HFFc6 (cell line): ENCODE data around the gene RTL9. TPM values are rescaled to one million over a fixed set of nuclear protein-coding genes. Genes with fewer than 3 reads are reported as not detected.

ENCODE experiments used
- DNase-seq: peaks from one replicate; pipeline ENCODE4 v3.0.0-alpha.2; 2018
- H3K27ac Mint-ChIP-seq: 2 replicates; pipeline ENCODE4 v1.8.0; 2020; ENCODE audit warnings: mild to moderate bottlenecking, mixed read lengths
- H3K27me3 Mint-ChIP-seq: 2 replicates; pipeline ENCODE4 v1.8.0; 2021; ENCODE audit warnings: mild to moderate bottlenecking, moderate library complexity, mixed read lengths; ENCODE audit not compliant: insufficient read depth
- H3K36me3 Mint-ChIP-seq: 2 replicates; pipeline ENCODE4 v1.8.0; 2021; ENCODE audit warnings: low read depth, mixed read lengths
- H3K4me1 Mint-ChIP-seq: 2 replicates; pipeline ENCODE4 v1.8.0; 2020; ENCODE audit warnings: low read depth, mixed read lengths
- H3K4me3 Mint-ChIP-seq: 2 replicates; pipeline ENCODE4 v1.8.0; 2020; ENCODE audit warnings: mild to moderate bottlenecking, moderate library complexity, mixed read lengths
- H3K9me3 Mint-ChIP-seq: 2 replicates; pipeline ENCODE4 v1.8.0; 2020; ENCODE audit warnings: mild to moderate bottlenecking, mixed read lengths
- CTCF ChIP-seq: fragments of 200-600 bp; sonication (generic); IDR thresholded peaks from 2 replicates; pipeline ENCODE4 v1.5.0; 2021; ENCODE audit warnings: antibody characterized with exemption, mild to moderate bottlenecking
- total RNA-seq, 6 experiments: library from RNA; stranded (reverse); fragmentation: NEBNext Ultra II Directional; extraction: Animal tissue kit (Norgen Biotek cat#: 25700); gene quantifications; 2 replicates in 1 of 6; 3 replicates in 5 of 6; pipeline ENCODE4 v1.2.3, GENCODE V29; 2021

The RTL9 gene
- total RNA-seq, 6 experiments from 2014 or later: 0.24 to 0.48 (median 0.32) TPM

GRCh38 chrX:110399966-110400365, 41.3 kb downstream of the RTL9 start:
- TF ChIP-seq CTCF: no peak
- Mint-ChIP-seq H3K27me3 (no peaks in the 10 kb centered on the region; the same call in 1 of the 2 replicates), H3K27ac (no peak overlapping the region), H3K4me3 (no peak overlapping the region), H3K4me1 (peaks cover 66% of the 10 kb centered on the region), H3K36me3 (no peaks in the 10 kb centered on the region), H3K9me3 (no peaks in the 10 kb centered on the region)
- no peak for DNase-seq

- H3K36me3 Mint-ChIP-seq: no peaks in the 10 kb centered on the region
- DNase-seq: no peak
- no peaks in the 10 kb centered on the region; the same call in 1 of the 2 replicates for H3K27me3 Mint-ChIP-seq
Observed at GRCh38 chrX:110401135-110401534, 42.5 kb downstream of the RTL9 start.

GRCh38 chrX:110402091-110402849, 43.6 kb downstream of the RTL9 start:
- Mint-ChIP-seq H3K4me1 (peaks cover 43% of the 10 kb centered on the region), H3K4me3 (peak overlapping the region; percentile 72), H3K27ac (peak overlapping the region; percentile 97), H3K27me3 (no peaks in the 10 kb centered on the region; the same call in 1 of the 2 replicates), H3K9me3 (no peaks in the 10 kb centered on the region), H3K36me3 (no peaks in the 10 kb centered on the region)
- TF ChIP-seq CTCF: no peak
- peak; percentile 83 for DNase-seq

More at GRCh38 chrX:110401135-110401534, 42.5 kb downstream of the RTL9 start:
- Mint-ChIP-seq H3K9me3 (no peaks in the 10 kb centered on the region), H3K4me3 (no peak overlapping the region), H3K4me1 (peaks cover 55% of the 10 kb centered on the region), H3K27ac (no peak overlapping the region)
- no peak for TF ChIP-seq CTCF

GRCh38 chrX:110402850-110403221, 44.2 kb downstream of the RTL9 start:
- H3K27ac Mint-ChIP-seq: peak overlapping the region; percentile 97
- TF ChIP-seq CTCF: no peak

GRCh38 chrX:110403441-110404238, 45.0 kb downstream of the RTL9 start:
- no peaks in the 10 kb centered on the region for H3K36me3 Mint-ChIP-seq
- H3K27ac Mint-ChIP-seq: peak overlapping the region; percentile 97
- peaks cover 49% of the 10 kb centered on the region for H3K4me1 Mint-ChIP-seq
- DNase-seq: peak; percentile 64
- H3K4me3 Mint-ChIP-seq: peak overlapping the region; percentile 55
- H3K27me3 Mint-ChIP-seq: peaks cover 2% of the 10 kb centered on the region
- no peak for TF ChIP-seq CTCF
- H3K9me3 Mint-ChIP-seq: no peaks in the 10 kb centered on the region

More at GRCh38 chrX:110402850-110403221, 44.2 kb downstream of the RTL9 start:
- Mint-ChIP-seq H3K36me3 (no peaks in the 10 kb centered on the region), H3K27me3 (no peaks in the 10 kb centered on the region; the same call in 1 of the 2 replicates), H3K4me3 (peak overlapping the region; percentile 72), H3K9me3 (no peaks in the 10 kb centered on the region), H3K4me1 (peaks cover 44% of the 10 kb centered on the region)
- DNase-seq: no peak
